Ovary (tissue), 9 donors: Measurements from ENCODE around the gene MROH8. TPM values are rescaled to one million over a fixed set of nuclear protein-coding genes. Genes with fewer than 3 reads are reported as not detected.
"Not testable (repeated sequence)": the region's sequence is repeated elsewhere in the genome, so short reads cannot be mapped to it uniquely, and the experiment has no call there.

Source experiments
- DNase-seq, 5 donors: peaks; one replicate each; pipeline ENCODE4 v3.0.0-alpha.2; 2019 to 2020
- H3K27ac ChIP-seq, 2 donors: fragments of 200-600 bp; one replicate each; pipeline versions ENCODE4 v1.5.1 to v1.8.0; 2019 to 2022
- H3K27me3 ChIP-seq: fragments of 200-600 bp; one replicate; pipeline ENCODE4 v1.8.0; 2022
- H3K36me3 ChIP-seq: fragments of 200-600 bp; sonication (generic); one replicate; pipeline ENCODE4 v1.5.1; 2019
- H3K4me1 ChIP-seq: one replicate; pipeline ENCODE4 v1.8.1; 2013; ENCODE audit warnings: mild to moderate bottlenecking, moderate library complexity; ENCODE audit not compliant: insufficient read depth
- H3K4me3 ChIP-seq: fragments of 200-600 bp; sonication (generic); one replicate; pipeline ENCODE4 v1.5.1; 2017
- H3K9me3 ChIP-seq, 2 donors: fragments of 200-600 bp in 1 of 2; sonication (generic) in 1 of 2; one replicate each; pipeline versions ENCODE4 v1.5.1 to v1.8.1; 2013 to 2019; ENCODE audit warnings: mild to moderate bottlenecking in 1 of 2, moderate library complexity in 1 of 2
- EP300 ChIP-seq: sonication (generic); formaldehyde crosslinking; IDR thresholded peaks from one replicate; pipeline ENCODE4 v1.6.1; 2017; ENCODE audit warnings: antibody characterized with exemption
- POLR2A ChIP-seq: fragments of 450-650 bp; IDR thresholded peaks from one replicate; pipeline ENCODE4 v1.6.1; 2017; ENCODE audit warnings: antibody characterized with exemption, mild to moderate bottlenecking, moderate library complexity
- WGBS, 3 donors: extraction: QIAGEN DNeasy Blood & Tissue Kit in 1 of 3; methylation state at CpG; one replicate each; pipeline versions ENCODE4 v1.1.5 to v1.1.7; 2013 to 2017; 5-methylcytosine and 5-hydroxymethylcytosine counted together
- intact Hi-C, 4 donors: fragments of 100-400 bp; cut with DNase I; formaldehyde crosslinking; loops; one replicate each; pipeline versions ENCODE4 v1.11.0 to v1.15.1; 2022 to 2023
- polyA plus RNA-seq, 2 donors: library from polyadenylated mRNA; stranded (reverse); fragments of 200-250 nt in 1 of 2; fragments of 350-450 nt in 1 of 2; fragmentation: Illumina TruSeq in 1 of 2; extraction: RNeasy Lipid Tissue Mini Kit (QIAGEN cat#74804) in 1 of 2; gene quantifications; one replicate each; pipeline ENCODE4 v1.2.3, GENCODE V29; 2013 to 2014
- total RNA-seq, 7 donors: library from RNA; depleted of rRNA in 2 of 7; stranded (reverse); fragments of >200 nt in 2 of 7; fragmentation: NEBNext Ultra II Directional in 3 of 7; extraction: Animal tissue kit (Norgen Biotek cat#: 25700) in 3 of 7; gene quantifications; one replicate each; pipeline versions ENCODE4 v1.1.0 to v1.2.4, GENCODE V29; 2016 to 2023
- TF ChIP-seq, protein P1 (sequence below), 3 donors: fragments of 450-650 bp in 2 of 3; fragments of 200-600 bp in 1 of 3; IDR thresholded peaks; one replicate each; pipeline versions ENCODE4 v1.5.1 to v1.8.0; 2016 to 2022; ENCODE audit warnings: antibody characterized with exemption in 3 of 3, mild to moderate bottlenecking in 1 of 3
- donor health status: DM: no; HTN: no; CAD: no; lungs with moderate emphysema.
- donor health status: DM: no; HTN: no; CAD: no.
- donor health status: Bipolar disorder and iron deficiency.
- donor health status: DM: yes; HTN: yes; CAD: no.
- donor health status: DM: no; HTN: no; CAD: no.
- donor health status: DM: yes; HTN: yes; CAD: no.

MROH8 gene
- total and polyA plus RNA-seq, 9 donors, result 2.3 to 6.4 (median 4.7) TPM

DNA sequence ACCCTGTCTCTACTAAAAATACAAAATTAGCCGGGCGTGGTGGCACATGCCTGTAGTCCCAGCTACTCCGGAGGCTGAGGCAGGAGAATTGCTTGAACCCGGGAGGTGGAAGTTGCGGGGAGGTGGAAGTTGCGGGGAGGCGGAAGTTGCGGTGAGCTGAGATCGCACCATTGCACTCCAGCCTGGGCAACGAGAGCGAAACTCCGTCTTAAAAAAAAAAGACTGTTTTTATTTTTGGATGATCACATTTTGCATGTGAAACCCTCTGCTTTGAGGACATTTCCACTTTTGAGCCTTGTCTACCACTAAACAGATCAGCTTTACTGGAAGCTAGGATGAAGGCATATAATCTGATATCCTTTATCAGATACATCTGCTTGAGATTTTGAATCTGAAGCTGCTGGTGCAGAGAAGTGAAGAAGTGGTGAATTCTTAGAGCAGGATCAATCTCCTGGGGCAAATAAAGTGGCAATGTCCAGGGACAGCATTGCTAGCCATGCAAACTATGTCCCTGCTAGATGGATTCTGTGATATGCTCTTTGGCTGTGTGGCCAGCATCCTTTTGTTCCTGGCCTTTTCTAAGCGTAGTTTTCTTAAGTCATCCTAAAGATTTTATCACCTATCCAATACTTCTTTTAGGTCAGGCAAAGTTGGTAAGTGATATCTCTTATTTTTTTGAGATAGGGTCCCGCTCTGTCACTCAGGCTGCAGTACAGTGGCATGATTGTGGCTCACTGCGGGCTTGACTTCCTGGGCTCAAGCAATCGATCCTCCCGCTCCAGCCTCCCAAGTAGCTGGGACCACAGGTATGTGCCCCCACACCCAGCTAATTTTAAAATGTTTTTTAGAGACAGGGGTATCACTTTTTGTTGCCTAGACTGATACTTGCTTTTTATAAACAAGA, 106.8 kb downstream of the MROH8 start:
- Histone ChIP-seq H3K36me3 (no peaks in the 10 kb centered on the region), H3K27ac (no peak overlapping the region), H3K4me3 (no peak overlapping the region), H3K9me3 (no peaks in the 10 kb centered on the region), H3K27me3 (no peaks in the 10 kb centered on the region), H3K4me1 (no peaks in the 10 kb centered on the region)
- WGBS, 3 donors, result 95 to 97% (median 96%) methylated on average over 17 of the region's 17 CpGs
- intact Hi-C loops, result no loop called here
- TF ChIP-seq POLR2A, result no peak
- TF ChIP-seq, protein P1, sequence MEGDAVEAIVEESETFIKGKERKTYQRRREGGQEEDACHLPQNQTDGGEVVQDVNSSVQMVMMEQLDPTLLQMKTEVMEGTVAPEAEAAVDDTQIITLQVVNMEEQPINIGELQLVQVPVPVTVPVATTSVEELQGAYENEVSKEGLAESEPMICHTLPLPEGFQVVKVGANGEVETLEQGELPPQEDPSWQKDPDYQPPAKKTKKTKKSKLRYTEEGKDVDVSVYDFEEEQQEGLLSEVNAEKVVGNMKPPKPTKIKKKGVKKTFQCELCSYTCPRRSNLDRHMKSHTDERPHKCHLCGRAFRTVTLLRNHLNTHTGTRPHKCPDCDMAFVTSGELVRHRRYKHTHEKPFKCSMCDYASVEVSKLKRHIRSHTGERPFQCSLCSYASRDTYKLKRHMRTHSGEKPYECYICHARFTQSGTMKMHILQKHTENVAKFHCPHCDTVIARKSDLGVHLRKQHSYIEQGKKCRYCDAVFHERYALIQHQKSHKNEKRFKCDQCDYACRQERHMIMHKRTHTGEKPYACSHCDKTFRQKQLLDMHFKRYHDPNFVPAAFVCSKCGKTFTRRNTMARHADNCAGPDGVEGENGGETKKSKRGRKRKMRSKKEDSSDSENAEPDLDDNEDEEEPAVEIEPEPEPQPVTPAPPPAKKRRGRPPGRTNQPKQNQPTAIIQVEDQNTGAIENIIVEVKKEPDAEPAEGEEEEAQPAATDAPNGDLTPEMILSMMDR (IDR thresholded peaks at IDR 0.05), result no peak
- TF ChIP-seq EP300, result no peak
- no peak for DNase-seq

DNA sequence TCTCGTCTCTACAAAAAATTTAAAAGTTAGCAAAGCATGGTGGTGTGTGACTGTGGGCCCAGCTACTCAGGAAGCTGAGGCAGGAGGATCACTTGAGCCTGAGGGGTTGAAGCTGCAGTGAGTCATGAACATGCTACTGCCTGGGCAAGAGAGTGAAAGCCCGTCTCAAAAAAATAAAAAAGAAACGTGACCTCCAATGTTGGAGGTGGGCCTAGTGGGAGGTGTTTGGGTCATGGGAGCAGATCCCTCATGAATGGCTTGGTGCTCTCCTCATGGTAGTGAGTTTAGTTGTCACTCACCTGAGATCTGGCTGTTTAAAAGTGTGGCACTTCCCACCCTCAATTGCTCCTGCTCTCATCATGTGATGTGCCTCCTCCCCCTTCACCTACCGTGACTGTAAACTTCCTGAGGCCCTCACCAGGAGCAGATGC, 107.9 kb downstream of the MROH8 start:
- Histone ChIP-seq H3K27ac (no peak overlapping the region), H3K27me3 (no peaks in the 10 kb centered on the region), H3K36me3 (no peaks in the 10 kb centered on the region), H3K9me3 (no peaks in the 10 kb centered on the region), H3K4me3 (no peak overlapping the region), H3K4me1 (no peaks in the 10 kb centered on the region)
- 84 to 89% (median 84%) methylated on average over 4 of the region's 4 CpGs for WGBS, 3 donors
- intact Hi-C loops, result no loop called here
- TF ChIP-seq EP300, result no peak
- no peak for TF ChIP-seq POLR2A
- DNase-seq, result no peak

DNA sequence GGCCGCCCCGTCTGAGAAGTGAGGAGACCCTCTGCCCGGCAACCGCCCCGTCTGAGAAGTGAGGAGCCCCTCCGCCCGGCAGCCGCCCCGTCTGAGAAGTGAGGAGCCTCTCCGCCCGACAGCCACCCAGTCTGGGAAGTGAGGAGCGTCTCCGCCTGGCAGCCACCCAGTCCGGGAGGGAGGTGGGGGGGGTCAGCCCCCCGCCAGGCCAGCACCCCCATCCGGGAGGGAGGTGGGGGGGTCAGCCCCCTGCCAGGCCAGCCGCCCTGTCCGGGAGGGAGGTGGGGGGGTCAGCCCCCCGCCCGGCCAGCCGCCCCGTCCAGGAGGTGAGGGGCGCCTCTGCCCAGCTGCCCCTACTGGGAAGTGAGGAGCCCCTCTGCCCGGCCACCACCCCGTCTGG, 109.8 kb downstream of the MROH8 start:
- intact Hi-C loops, H3K9me3 ChIP-seq, H3K4me3 ChIP-seq, DNase-seq, H3K4me1 ChIP-seq, H3K27me3 ChIP-seq, H3K36me3 ChIP-seq, H3K27ac ChIP-seq: not testable (repeated sequence)
- 94 to 100% (median 99%) methylated on average over 7 to 19 of the region's 25 CpGs for WGBS, 3 donors

DNA sequence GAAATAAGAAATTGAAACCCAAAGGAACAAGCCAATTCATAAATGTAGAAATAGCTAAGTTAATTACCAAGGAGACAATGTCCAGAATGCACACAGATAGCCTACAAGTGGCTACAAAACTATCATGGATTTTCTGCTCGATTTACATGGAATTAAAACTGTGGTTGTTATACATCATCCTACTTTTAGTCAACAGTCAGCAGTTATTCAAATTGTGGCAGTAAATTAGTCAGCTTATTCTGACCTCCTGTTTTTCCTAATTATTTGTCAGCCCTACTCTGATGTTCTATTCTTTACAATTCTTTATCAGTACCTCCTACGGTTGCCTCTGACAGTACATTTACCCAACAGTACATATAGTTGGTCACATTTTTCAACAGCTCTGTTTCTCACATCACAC, 113.2 kb downstream of the MROH8 start:
- TF ChIP-seq, protein P1 (IDR thresholded peaks at IDR 0.05), result no peak
- TF ChIP-seq POLR2A, result no peak
- no peak for TF ChIP-seq EP300
- no peak overlapping the region for H3K27ac ChIP-seq
- no peak overlapping the region for H3K4me3 ChIP-seq
- H3K4me1 ChIP-seq, result no peaks in the 10 kb centered on the region
- no peaks in the 10 kb centered on the region for H3K9me3 ChIP-seq
- H3K36me3 ChIP-seq, result no peaks in the 10 kb centered on the region
- H3K27me3 ChIP-seq, result no peaks in the 10 kb centered on the region
- intact Hi-C loops, result no loop called here
- WGBS, 3 donors, result 86 to 89% (median 89%) methylated on average over 2 of the region's 2 CpGs
- no peak for DNase-seq

DNA sequence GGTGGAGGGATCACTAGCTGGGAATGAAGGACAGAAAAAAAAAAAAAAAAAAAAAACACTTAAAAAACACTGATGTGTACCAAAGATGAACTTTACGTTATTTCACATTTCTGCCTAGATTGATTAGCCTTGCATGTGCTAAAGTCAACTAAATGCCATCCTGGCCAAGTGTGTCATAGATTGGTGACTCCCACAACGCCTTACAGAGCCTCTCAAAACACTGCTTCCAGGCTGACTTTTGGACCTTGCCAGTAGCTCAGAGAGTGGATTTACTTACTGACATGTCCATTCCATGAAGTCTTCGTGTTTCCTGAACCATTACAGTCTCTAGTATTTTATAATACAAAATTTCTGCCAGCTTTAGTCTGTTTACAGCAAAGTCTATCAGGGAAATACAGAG, 124.1 kb downstream of the MROH8 start:
- no peak for DNase-seq
- Histone ChIP-seq H3K9me3 (no peaks in the 10 kb centered on the region), H3K4me3 (no peak overlapping the region), H3K27ac (no peak overlapping the region), H3K36me3 (no peaks in the 10 kb centered on the region), H3K27me3 (no peaks in the 10 kb centered on the region), H3K4me1 (no peaks in the 10 kb centered on the region)
- TF ChIP-seq EP300 (no peak), POLR2A (no peak)
- TF ChIP-seq, protein P1 (IDR thresholded peaks at IDR 0.05), result no peak
- WGBS, 3 donors, result 90 to 96% (median 93%) methylated on average over 3 of the region's 3 CpGs
- intact Hi-C loops, result no loop called here
